GM18907 (cell line): ENCODE results near the gene BTBD6.
"Not testable (repeated sequence)": the region's sequence is repeated elsewhere in the genome, so short reads cannot be mapped to it uniquely, and the experiment has no call there.

Experiments used
- ATAC-seq: cut with Tn5 transposase; IDR thresholded peaks from one replicate; pipeline ENCODE4 v1.9.1; 2021; ENCODE audit warnings: mild to moderate bottlenecking, moderate library complexity; ENCODE audit not compliant: unreplicated experiment

BTBD6 gene

DNA sequence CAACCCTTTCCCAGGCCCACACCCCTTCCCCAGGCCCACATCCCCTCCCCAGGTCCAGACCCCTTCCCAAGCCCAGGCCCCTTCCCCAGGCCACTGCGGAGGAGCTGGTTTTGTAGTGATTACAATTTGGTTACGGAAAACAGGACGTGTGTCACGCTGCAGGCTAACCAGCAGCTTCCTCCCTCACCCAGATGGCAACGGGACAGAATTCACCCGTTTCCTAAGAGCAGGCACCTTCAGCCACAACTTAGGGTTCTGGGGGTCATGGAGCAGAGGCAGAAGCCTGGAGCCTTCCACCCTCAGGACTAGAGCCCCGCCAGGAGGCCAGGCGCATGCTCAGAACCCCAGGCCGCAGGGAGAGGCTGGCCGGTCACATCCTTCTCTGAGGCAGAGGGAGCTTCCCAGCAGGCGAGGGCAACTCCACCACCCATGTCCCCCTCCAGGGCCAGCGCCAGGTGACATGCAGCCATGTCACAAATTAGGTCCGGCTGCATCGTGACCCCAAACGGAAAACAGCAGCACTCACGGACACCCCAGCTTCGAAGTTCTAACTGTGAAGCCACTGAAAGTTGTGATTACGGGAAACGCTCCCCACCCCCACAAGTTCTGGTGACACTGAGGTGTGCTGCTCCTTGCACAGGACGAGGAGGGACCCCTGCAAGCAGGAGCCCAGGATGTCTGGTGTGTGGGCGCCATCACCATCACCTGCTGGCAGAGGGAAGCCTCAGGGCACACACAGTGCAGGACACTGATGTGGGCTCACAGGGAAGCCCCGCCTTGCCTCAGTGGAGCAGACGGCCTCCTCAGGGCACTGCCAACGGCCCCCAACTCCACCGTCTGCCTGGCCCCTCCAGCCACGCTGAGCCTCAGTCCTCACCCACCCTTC is 44.7 kb downstream of the BTBD6 start:
- peak; percentile 14 for ATAC-seq

DNA sequence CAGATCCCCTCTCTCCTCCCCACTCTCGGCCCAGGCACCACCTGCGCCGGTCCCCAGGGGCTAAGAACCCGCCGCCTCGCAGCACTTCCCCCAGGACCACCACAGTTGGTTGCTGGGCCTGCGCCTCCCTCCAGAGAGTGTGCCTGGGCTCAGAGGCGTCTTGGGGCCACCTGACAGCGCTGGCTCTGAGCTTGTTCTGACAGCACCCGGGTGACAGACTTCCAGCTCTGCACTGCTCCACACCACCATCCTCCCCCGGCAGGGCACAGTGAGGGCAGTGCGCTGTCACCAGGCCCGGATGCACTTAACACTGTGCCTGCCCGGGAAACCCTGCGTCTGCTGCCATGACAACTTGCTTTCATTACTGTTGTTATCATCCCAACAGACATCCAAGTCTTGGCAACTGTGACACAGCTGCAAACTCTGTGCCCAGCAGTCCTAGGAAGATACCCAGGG is 45.8 kb downstream of the BTBD6 start:
- ATAC-seq = peak; percentile 57

DNA sequence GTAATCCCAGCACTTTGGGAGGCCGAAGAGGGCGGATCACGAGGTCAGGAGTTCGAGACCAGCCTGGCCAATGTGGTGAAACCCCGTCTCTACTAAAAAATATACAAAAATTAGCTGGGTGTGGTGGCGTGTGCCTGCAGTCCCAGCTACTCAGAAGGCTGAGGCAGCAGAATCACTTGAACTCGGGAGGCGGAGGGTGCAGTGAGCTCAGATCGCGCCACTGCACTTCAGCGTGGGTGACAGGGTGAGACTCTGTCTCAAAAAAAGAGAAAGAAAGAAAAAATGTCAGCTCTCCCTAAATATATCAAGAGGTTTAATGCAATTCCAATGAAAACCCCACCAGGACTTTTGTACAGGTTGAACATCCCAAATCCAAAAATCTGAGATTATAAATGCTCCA is 49.0 kb downstream of the BTBD6 start:
- not testable (repeated sequence) for ATAC-seq

DNA sequence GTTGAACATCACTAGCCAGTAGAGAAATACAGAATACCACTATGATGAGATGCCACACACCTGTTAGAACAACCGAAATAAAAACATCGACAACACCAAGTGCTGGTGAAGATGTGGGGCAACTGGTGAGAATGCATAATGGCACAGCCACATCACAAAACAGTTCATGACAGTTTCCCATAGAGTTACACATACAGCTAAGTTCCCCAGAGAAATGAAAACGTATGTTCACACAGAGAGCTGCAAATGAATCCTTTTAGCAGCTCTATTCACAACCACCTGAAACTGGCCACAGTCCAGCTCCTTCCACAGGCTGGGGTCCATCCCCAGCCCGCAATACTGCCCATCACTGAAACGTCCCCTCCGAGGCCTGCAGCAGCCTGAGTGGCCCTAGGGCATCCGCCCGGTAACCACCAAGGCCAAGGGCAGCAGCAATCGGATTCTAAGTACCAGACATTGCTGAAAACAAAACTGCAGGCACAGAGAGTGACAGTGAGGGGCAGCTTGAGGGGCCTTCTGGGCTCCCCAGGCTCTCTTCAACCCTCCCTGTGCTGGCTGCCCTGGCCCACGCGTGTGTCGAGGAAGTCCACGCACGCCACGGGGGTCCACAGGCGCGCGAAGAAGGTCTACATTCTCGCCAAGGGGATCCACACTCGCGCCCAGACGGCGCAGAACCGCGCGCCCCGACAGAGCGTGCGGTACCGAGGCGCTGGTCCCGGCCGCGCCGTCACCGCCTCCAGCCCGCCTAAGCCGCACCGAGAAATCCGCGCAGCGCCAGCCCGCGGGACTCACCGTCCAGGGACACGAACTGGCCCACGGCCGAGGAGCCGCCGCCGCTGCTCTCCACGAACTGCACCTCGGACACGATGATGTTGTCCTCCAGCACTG is 51.6 kb downstream of the BTBD6 start:
- peak; percentile 22 for ATAC-seq
